GM21723 (cell line): ENCODE results near the gene LSR.
A peak's percentile ranks its signal among the peaks of the same experiment; 100 is the strongest.

Source experiments
- ATAC-seq: cut with Tn5 transposase; IDR thresholded peaks from one replicate; pipeline ENCODE4 v1.9.1; 2021; ENCODE audit warnings: mild to moderate bottlenecking, moderate library complexity; ENCODE audit not compliant: unreplicated experiment

LSR gene

DNA sequence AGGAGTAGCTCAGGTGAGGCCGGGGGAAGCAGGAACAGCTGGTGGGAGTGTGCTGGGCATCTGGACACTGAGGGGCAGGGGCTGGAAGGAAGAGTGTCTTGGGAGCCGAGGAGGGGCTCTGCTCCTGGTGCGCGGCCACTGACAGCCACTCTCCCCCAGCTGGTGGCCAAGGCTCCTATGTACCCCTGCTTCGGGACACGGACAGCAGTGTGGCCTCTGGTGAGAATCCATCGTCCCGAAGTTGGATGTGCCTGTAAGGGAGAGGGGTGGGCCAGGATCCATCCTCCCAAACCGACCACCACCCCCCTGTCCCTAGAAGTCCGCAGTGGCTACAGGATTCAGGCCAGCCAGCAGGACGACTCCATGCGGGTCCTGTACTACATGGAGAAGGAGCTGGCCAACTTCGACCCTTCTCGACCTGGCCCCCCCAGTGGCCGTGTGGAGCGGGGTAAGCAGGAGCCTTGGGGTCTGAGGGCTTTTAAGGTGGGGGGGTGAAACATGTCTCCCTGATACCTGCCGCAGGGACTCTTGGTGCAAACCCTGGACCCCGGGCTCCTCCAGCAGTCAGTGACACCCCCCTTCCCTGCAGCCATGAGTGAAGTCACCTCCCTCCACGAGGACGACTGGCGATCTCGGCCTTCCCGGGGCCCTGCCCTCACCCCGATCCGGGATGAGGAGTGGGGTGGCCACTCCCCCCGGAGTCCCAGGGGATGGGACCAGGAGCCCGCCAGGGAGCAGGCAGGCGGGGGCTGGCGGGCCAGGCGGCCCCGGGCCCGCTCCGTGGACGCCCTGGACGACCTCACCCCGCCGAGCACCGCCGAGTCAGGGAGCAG, 17.9 kb downstream of the LSR start:
- no peak for ATAC-seq

GRCh38 chr19:35267353-35267817, 18.6 kb downstream of the LSR start:
- ATAC-seq = no peak

- peak; percentile 37 for ATAC-seq
These were observed 19.2 kb downstream of the LSR start for GRCh38 chr19:35267818-35268535.

DNA sequence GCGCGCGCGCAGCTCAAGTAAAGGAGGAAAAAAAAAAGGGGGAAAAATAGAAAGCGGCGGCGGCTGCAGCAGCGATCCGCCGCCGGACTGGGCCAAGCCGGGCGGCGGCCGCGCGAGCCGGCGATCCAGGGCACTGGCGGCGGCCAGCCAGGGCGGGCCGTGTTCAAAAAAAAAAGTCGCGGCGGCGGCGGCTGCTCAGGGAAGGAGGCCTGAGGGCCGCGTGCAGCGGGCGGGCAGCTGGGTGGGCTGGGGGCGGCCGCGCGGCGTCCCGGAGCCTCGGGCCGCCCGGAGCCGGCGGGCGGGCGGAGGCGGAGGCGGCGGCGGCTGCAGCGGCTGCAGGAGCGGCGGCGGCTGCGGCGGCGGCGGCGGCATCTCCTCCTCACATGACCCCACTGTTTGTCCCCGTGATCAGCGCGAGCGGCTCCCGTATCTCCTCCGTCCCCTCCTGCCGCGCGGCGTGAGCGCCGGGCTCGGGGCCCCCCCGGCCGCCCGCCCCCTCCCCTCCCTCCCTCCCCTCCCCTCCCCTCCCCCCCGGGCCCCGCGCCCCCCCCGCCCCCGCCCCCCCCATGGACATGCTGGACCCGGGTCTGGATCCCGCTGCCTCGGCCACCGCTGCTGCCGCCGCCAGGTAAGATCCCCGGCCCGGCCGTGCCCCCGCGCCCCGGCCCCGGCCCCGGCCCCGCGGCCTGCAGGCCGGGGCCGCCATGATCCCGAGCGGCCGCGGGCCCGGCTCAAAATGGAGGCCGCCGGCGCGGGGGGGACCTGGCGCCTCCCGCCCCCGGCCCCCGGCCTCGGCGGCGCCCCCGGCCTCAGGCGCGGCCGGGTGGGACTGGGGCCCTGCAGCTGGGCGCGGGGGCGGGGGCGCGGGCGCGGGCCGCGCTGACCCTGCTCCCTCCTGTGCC, 20.0 kb downstream of the LSR start, which contains the start of gene USF2:
TSS of gene USF2 (plus strand) at position 427 of the 902 bp plus-strand sequence. CDS start at position 567, 140 bp downstream.
- ATAC-seq = peak; percentile 24

DNA sequence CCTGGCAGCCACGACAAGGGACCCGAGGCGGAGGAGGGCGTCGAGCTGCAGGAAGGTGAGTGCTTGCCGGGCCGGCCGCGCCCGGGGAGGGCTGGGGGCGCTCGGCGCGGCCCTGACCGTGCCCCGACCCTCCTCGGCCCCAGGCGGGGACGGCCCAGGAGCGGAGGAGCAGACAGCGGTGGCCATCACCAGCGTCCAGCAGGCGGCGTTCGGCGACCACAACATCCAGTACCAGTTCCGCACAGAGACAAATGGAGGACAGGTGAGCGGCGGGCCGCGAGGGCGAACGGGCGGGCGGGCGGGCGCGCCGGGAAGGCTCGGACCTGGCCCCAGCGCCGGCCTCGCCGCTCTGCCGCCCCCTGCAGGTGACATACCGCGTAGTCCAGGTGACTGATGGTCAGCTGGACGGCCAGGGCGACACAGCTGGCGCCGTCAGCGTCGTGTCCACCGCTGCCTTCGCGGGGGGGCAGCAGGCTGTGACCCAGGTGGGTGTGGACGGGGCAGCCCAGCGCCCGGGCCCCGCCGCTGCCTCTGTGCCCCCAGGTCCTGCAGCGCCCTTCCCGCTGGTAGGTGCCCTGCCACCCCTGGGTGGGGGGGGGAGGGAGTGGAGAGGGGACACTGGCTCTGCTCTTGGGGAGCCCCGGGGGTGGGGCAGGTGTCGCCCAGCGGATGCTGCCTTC, 20.8 kb downstream of the LSR start:
- peak; percentile 65 for ATAC-seq

DNA sequence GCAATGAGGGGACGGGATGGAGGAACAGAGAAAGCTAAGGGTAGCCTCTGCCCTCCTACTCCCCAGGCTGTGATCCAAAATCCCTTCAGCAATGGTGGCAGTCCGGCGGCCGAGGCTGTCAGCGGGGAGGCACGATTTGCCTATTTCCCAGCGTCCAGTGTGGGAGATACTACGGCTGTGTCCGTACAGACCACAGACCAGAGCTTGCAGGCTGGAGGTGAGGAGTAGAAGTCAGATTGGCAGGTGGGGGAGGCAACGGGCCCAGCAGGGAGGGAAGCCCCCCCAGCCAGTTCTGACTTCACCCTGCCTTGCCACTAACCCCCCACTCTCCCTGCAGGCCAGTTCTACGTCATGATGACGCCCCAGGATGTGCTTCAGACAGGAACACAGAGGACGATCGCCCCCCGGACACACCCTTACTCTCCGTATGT, 21.6 kb downstream of the LSR start:
- ATAC-seq = no peak

GRCh38 chr19:35271546-35271945, 22.7 kb downstream of the LSR start:
- ATAC-seq = no peak

GRCh38 chr19:35272122-35272719, 23.4 kb downstream of the LSR start:
- ATAC-seq = no peak

GRCh38 chr19:35272954-35273649, 24.3 kb downstream of the LSR start:
- ATAC-seq = no peak

- no peak for ATAC-seq
These were observed 25.0 kb downstream of the LSR start for GRCh38 chr19:35273686-35274259.

DNA sequence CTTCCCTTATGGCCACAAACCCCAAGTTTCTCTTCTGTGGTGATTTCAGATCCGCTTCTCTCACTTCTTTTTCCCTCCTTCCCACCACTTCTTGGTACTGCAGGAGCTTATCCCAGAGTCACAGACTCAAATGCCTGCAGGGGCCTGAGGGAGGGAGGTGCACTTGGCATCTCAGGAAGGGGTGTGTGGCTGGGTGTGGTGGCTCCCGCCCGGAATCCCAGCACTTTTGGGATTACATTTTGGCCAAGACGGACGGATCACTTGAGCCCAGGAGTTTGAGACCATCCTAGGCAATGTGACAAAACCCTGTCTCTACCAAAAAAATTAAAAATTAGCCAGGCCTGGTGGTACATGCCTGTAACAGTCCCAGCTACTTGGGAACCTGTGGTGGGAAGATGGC, 25.5 kb downstream of the LSR start:
- ATAC-seq = no peak

DNA sequence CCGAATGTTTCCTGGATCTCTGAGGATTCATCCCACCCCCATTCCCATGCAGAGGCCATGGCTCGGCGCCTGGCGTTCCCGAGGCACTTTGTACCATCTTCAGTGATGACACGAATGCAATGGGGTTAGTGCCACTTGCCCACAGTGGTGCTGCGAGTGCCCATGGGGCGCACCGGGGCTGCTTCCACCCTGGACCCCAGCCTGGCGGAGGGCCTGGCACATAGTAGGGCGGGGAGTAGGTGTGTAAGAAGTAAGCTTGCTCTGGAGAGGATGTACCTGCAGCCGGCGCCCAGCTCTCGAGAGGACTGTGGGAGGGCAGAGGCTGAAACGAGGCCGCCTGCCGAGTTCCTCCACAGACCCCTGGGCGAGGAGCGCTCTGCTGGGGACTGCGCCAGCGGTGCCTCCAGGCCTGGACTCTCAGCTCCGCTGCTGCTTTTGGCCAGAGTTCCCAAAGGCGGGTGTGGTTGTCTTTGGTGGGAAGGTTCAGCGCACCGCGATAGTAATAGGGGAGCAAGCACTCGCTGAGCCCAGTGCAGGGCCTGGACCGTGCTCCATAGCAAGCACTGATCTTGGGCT, 28.0 kb downstream of the LSR start:
- ATAC-seq = no peak

DNA sequence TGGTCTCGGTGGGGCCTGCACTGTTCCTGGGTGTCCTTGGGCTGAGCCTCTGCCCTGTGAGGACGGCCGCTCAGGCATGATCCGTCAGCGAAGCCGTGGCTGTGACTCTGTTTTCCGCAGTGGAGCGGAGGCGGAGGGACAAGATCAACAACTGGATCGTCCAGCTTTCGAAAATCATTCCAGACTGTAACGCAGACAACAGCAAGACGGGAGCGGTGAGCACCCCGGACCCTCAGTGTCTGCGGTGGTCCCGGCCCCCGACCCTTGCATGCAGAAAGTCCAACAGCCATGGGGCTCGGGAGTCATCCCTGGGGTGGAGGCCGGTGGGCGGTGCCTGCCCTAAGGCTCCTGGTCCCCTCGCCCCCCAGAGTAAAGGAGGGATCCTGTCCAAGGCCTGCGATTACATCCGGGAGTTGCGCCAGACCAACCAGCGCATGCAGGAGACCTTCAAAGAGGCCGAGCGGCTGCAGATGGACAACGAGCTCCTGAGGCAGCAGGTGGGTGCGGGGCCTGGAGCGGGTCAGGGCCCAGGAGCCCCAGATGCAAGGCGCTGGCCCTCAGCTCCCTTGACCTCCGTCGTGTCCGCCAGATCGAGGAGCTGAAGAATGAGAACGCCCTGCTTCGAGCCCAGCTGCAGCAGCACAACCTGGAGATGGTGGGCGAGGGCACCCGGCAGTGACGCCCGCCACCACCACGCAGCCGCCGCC, 29.9 kb downstream of the LSR start:
- ATAC-seq = no peak

- no peak for ATAC-seq
These were observed 30.6 kb downstream of the LSR start for GRCh38 chr19:35279374-35279773.

DNA sequence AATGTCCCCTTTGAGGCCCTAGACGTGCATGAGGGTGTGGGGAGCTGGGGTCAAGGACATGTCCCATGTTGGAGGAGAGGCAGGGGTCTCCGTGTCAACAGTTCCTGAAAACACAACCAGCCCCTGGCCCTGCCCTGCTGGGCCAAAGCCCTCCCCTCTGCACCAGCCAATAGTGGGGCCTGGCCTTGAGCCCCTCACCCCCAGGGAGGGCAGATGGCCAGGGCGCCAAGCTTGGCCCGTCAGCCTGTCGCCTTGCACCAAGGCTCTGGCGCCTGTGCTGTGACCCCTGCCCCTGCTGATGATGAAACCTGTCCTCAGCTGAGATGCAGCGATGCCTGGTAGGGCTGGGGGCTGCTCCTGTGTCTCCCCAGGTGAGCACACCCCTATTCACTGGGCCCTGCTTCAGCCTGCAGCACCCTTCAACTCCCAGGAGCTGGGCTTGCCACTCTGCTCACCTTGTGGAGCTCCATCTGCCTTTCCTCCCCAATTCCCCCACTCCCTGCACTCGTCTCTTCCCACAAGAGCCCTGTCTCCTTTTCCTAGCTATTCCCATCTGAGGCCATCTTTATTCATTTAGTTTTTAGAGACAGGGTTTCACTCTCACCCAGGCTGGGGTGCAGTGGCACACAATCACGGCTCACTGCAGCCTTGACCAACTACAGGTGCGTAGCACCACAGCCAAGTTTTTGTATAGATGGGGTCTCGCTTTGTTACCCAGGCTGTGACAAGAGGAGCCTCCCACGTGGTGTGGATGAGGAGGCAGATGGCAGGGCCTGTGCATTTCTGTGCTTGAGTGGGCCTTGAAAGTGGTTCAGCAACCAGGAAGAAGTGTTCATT, 31.4 kb downstream of the LSR start:
- ATAC-seq = no peak

DNA sequence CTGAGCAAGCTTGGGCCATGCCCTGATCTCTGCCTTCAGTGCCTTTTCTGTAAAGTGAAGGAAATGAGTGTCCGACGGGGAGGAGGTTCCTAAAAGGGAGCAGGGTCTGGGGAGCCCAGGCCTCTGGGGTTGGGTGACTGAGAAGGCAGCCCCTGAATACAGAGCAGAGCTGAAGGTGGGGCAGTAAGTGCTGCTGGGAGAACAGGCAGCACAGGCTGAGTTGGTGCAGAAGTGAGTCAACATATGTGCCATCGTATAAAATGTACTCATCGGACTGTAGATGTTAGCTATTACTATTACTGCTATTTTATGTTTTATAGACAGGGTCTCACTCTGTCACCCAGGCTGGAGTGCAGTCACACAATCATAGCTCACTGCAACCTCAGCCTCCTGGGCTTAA, 32.5 kb downstream of the LSR start:
- ATAC-seq = no peak
